ENCODE measurements around the gene PMM2. TPM values are rescaled to one million over a fixed set of nuclear protein-coding genes. Genes with fewer than 3 reads are reported as not detected.
"Not testable (repeated sequence)": the region's sequence is repeated elsewhere in the genome, so short reads cannot be mapped to it uniquely, and the experiment has no call there.

The PMM2 gene
- 28.4 and 35.2 TPM in 2 replicates for total RNA-seq (2014; rRNA removed)
- Bru-seq, nascent RNA = percentile 88 among the genes with signal in this experiment
- BruChase-seq, experiment 1, labeled RNA remaining after a 6-hour chase = percentile 84 among the genes with signal in this experiment
- percentile 87 among the genes with signal in this experiment for BruChase-seq, experiment 2, labeled RNA remaining after a 2-hour chase
- long read RNA-seq, transcript PMM2-201 (8 exons, 2,313 nt) = major isoform, 50 of 79 reads
- long read RNA-seq, partial matches to known transcripts = 2 of 79 reads
- long read RNA-seq, other reads (novel, unspliced or antisense) = 12 of 79 reads

DNA sequence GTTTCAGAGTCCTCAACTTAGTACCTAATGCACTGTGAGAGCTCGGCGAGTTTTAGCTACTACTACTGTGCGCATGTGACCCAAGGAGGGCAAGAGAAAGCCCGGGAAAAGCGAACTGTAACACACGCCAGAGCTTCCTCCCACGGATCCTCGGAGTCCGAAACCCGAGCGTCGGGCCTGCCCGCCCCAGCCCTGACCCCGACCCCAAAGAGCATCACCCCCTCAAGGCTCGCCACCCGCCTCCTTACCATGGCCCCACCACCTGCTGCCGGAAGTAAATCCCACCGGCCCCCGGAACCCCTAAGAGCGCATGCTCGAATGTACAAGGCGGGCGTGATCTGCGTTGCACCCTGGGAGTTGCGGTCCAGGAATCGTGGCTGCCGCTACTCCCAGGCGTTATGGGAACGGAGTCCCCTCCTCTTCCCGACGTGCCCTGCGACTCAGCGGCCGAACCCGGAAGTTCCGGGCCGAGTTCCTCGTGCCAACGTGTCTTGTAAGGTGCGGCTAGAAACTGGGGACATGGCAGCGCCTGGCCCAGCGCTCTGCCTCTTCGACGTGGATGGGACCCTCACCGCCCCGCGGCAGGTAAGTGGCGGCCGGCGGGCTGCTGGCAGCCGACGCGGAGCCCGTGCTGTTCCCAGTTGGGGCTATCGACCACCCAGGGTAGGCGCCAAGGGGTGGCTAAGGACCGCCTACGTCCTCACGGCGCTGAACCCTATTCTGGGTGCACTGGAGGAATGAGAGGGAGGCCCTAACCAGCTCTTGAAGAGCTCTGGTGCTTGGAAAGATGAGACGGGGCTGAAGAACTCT lies at the start of gene PMM2, which contains the start of gene TMEM186:
PMM2 (plus strand) TSS at position 476 of the 810 bp plus-strand sequence; CDS start at position 520, 44 bp downstream.
TMEM186 (minus strand) TSS at position 276 of the 810 bp plus-strand sequence; CDS start at position 251, 25 bp downstream.
- peaks cover 8% of the 10 kb centered on the region; the same call in 1 of the 2 replicates for H3K36me3 ChIP-seq (ENCODE audit: low read depth, low read length)
- no peaks in the 10 kb centered on the region for H3K9me2 ChIP-seq (replicated peaks; ENCODE audit: low read length)
- peak within 1 kb of the TSS; percentile 79 for H2AFZ ChIP-seq (ENCODE audit: low read length)
- BruUV-seq (replicated peaks) = no TSS peak
- H3K9ac ChIP-seq (ENCODE audit: low read length) = peak within 1 kb of the TSS; percentile 98
- ATAC-seq = peak; percentile 97
- peaks cover 74% of the 10 kb centered on the region for H3K79me2 ChIP-seq (ENCODE audit: low read length)
- no peak for TF ChIP-seq EZH2 (IDR thresholded peaks at IDR 0.05; ENCODE audit: low read length, unreplicated experiment)
- no peak for TF ChIP-seq EZH2phosphoT487 (IDR thresholded peaks at IDR 0.05; ENCODE audit: borderline replicate concordance, low read length)
- TF ChIP-seq, protein P1, sequence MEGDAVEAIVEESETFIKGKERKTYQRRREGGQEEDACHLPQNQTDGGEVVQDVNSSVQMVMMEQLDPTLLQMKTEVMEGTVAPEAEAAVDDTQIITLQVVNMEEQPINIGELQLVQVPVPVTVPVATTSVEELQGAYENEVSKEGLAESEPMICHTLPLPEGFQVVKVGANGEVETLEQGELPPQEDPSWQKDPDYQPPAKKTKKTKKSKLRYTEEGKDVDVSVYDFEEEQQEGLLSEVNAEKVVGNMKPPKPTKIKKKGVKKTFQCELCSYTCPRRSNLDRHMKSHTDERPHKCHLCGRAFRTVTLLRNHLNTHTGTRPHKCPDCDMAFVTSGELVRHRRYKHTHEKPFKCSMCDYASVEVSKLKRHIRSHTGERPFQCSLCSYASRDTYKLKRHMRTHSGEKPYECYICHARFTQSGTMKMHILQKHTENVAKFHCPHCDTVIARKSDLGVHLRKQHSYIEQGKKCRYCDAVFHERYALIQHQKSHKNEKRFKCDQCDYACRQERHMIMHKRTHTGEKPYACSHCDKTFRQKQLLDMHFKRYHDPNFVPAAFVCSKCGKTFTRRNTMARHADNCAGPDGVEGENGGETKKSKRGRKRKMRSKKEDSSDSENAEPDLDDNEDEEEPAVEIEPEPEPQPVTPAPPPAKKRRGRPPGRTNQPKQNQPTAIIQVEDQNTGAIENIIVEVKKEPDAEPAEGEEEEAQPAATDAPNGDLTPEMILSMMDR (conservative IDR thresholded peaks at IDR 0.05; ENCODE audit: low read depth, low read length) = no peak
- intact Hi-C loops (cut with micrococcal nuclease) = loop anchor here (5.0 kb wide), 1 partner anchor 70 kb away; the partner anchor contains the start of gene CARHSP1
- no peaks in the 10 kb centered on the region for H3K27me3 ChIP-seq (ENCODE audit: low read length)
- peaks cover 24% of the 10 kb centered on the region for H3K4me1 ChIP-seq (ENCODE audit: insufficient read depth, low read length)
- ChIA-PET CTCF (interaction anchor here (0.5 kb wide), 1 partner anchor 137 kb away, joined by 3 read pairs; no protein-coding TSS in a partner anchor), POLR2A (ENCODE audit: unreplicated experiment) (no interaction called here)
- 0 out of 2 replicates have a peak, but pooled peaks cover 10% of the 10 kb centered on the region for H4K20me1 ChIP-seq (ENCODE audit: low read length)
- H3K27ac ChIP-seq (ENCODE audit: low read length) = peak within 1 kb of the TSS; percentile 81
- H3K9me3 ChIP-seq (ENCODE audit: low read length) = no peaks in the 10 kb centered on the region
- H3K4me3 ChIP-seq (ENCODE audit: low read length) = peak within 1 kb of the TSS; percentile 98
- peak; percentile 93 for DNase-seq
- H3K4me2 ChIP-seq (ENCODE audit: low read length) = peak within 1 kb of the TSS; percentile 100
- no peaks in the 10 kb centered on the region for H3F3A ChIP-seq (ENCODE audit: low read length, unreplicated experiment)

DNA sequence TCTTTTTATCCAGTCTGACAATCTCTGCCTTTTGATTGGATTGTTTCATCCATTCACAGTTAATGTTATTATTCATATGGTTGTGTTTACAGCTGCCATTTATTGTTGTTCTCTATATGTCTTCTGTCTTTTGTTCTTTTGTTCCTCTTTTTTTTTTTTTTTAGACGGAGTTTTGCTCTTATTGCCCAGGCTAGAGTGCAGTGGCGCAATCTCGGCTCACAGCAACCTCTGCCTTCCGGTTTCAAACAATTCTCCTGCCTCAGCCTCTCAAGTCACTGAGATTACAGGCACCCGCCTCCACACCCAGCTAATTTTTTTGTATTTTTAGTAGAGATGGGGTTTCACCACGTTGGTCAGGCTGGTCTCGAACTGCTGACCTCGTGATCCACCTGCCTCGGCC lies 48.7 kb upstream of the PMM2 start:
- H4K20me1 ChIP-seq (ENCODE audit: low read length); H3K27me3 ChIP-seq (ENCODE audit: low read length); ATAC-seq; H3K4me1 ChIP-seq (ENCODE audit: insufficient read depth, low read length); CTCF ChIA-PET; H3K9me3 ChIP-seq (ENCODE audit: low read length); H3K9ac ChIP-seq (ENCODE audit: low read length); BruUV-seq (replicated peaks); H2AFZ ChIP-seq (ENCODE audit: low read length); H3K36me3 ChIP-seq (ENCODE audit: low read depth, low read length); H3K27ac ChIP-seq (ENCODE audit: low read length); H3K4me3 ChIP-seq (ENCODE audit: low read length); H3K79me2 ChIP-seq (ENCODE audit: low read length); POLR2A ChIA-PET (ENCODE audit: unreplicated experiment); H3K9me2 ChIP-seq (replicated peaks; ENCODE audit: low read length); H3F3A ChIP-seq (ENCODE audit: low read length, unreplicated experiment); DNase-seq; intact Hi-C loops (cut with micrococcal nuclease); H3K4me2 ChIP-seq (ENCODE audit: low read length): not testable (repeated sequence)

DNA sequence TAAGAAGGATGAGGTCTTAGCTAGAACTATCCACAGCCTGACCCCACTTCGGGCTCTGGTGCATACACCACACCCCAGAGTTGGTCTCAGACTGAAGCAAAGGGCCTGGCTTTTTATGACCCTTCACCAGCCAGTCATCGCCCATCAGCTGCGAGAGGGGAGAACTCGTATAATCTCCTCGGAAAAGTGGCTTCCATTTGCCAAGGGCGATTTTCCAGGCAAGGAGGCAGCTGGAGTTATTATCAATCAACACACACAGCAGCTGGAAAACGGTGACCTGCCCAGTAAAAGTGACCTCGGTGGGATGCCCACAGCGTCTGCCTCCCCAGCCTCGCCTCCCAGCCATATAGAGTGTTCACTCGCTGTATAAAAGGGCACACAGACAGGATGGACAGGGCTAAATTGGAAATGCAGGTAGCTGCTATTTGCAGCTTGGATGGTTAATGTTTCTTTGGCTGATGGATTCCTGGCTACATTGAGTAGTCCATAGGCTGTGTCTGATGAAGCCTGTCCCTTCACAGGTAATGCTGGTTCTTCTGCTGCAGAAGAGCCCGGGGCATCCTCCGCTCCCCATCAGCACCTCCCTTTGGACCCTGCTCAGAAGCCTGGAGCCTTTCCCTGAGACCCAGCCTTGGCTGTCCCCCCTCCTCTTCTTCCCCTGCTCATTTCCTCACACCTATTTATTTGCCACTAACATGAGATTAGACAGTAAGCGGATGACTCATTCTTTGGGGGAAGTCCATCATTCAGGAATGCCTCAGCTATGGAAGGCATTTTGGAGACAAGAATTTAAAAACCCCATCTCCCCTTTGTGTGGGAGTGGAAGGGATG lies 45.9 kb upstream of the PMM2 start:
- H4K20me1 ChIP-seq (ENCODE audit: low read length) = no peaks in the 10 kb centered on the region
- POLR2A ChIA-PET (ENCODE audit: unreplicated experiment) = no interaction called here
- H3K4me1 ChIP-seq (ENCODE audit: insufficient read depth, low read length) = no peaks in the 10 kb centered on the region
- H3F3A ChIP-seq (ENCODE audit: low read length, unreplicated experiment) = no peaks in the 10 kb centered on the region
- TF ChIP-seq, protein P1 (conservative IDR thresholded peaks at IDR 0.05; ENCODE audit: low read depth, low read length) = no peak
- TF ChIP-seq EZH2phosphoT487 (IDR thresholded peaks at IDR 0.05; ENCODE audit: borderline replicate concordance, low read length) (no peak), EZH2 (IDR thresholded peaks at IDR 0.05; ENCODE audit: low read length, unreplicated experiment) (no peak)
- H3K9ac ChIP-seq (ENCODE audit: low read length) = no peak overlapping the region
- intact Hi-C loops (cut with micrococcal nuclease) = no loop called here
- no TSS peak for BruUV-seq (replicated peaks)
- DNase-seq (peak; percentile 51), ATAC-seq (peak; percentile 46)
- H3K9me2 ChIP-seq (replicated peaks; ENCODE audit: low read length) = no peaks in the 10 kb centered on the region
- H2AFZ ChIP-seq (ENCODE audit: low read length) = no peak overlapping the region
- H3K4me3 ChIP-seq (ENCODE audit: low read length) = no peak overlapping the region
- H3K27ac ChIP-seq (ENCODE audit: low read length) = no peak overlapping the region
- CTCF ChIA-PET = no interaction called here
- H3K79me2 ChIP-seq (ENCODE audit: low read length) = no peaks in the 10 kb centered on the region
- H3K4me2 ChIP-seq (ENCODE audit: low read length) = no peak overlapping the region
- H3K36me3 ChIP-seq (ENCODE audit: low read depth, low read length) = no peaks in the 10 kb centered on the region
- no peaks in the 10 kb centered on the region for H3K27me3 ChIP-seq (ENCODE audit: low read length)
- H3K9me3 ChIP-seq (ENCODE audit: low read length) = no peaks in the 10 kb centered on the region
